DOHH2 (cell line): ENCODE measurements around the gene ALG6.

Experiments
- H3F3A ChIP-seq: fragments of 200-600 bp; sonication (generic), shearing (Covaris generic); 2 replicates; pipeline ENCODE4 v1.6.0; 2016; ENCODE audit warnings: antibody characterized with exemption, mild to moderate bottlenecking; ENCODE audit not compliant: control insufficient read depth, insufficient read depth
- H3K27ac ChIP-seq: fragments of 200-600 bp; sonication (generic); 2 replicates; pipeline ENCODE4 v1.5.1; 2014; ENCODE audit warnings: low read depth, mild to moderate bottlenecking, low read length, moderate library complexity
- H3K27me3 ChIP-seq: fragments of 200-600 bp; sonication (generic); 2 replicates; pipeline ENCODE4 v1.6.1; 2014; ENCODE audit warnings: mild to moderate bottlenecking, low read length, mixed read lengths; ENCODE audit not compliant: control insufficient read depth
- H3K36me3 ChIP-seq: fragments of 200-600 bp; sonication (generic); 2 replicates; pipeline ENCODE4 v1.6.1; 2014; ENCODE audit warnings: mild to moderate bottlenecking, low read length, moderate library complexity, mixed read lengths; ENCODE audit not compliant: control insufficient read depth
- H3K4me1 ChIP-seq: fragments of 200-600 bp; sonication (generic); 2 replicates; pipeline ENCODE4 v1.6.1; 2014; ENCODE audit warnings: mild to moderate bottlenecking, low read length, mixed read lengths; ENCODE audit not compliant: control insufficient read depth
- H3K4me2 ChIP-seq: fragments of 200-600 bp; sonication (generic); 2 replicates; pipeline ENCODE4 v1.6.0; 2014; ENCODE audit warnings: mild to moderate bottlenecking, low read length, moderate library complexity
- H3K4me3 ChIP-seq: fragments of 200-600 bp; sonication (generic); 2 replicates; pipeline ENCODE4 v1.5.1; 2014; ENCODE audit warnings: mild to moderate bottlenecking, low read length, mixed read lengths
- H3K79me2 ChIP-seq: fragments of 200-600 bp; sonication (generic); 2 replicates; pipeline ENCODE4 v1.6.1; 2014; ENCODE audit warnings: mild to moderate bottlenecking, low read length, mixed read lengths; ENCODE audit not compliant: control insufficient read depth
- H3K9me2 ChIP-seq: fragments of 200-600 bp; sonication (generic); replicated peaks from 2 replicates; pipeline ENCODE4 v1.6.1; 2014; ENCODE audit warnings: mild to moderate bottlenecking, low read length, mixed read lengths; ENCODE audit not compliant: control insufficient read depth
- H3K9me3 ChIP-seq: fragments of 200-600 bp; sonication (generic); 2 replicates; pipeline ENCODE4 v1.6.1; 2014; ENCODE audit warnings: antibody characterized with exemption, low read length, mixed read lengths; ENCODE audit not compliant: control insufficient read depth, insufficient read depth
- H4K20me1 ChIP-seq: fragments of 200-600 bp; sonication (generic); 2 replicates; pipeline ENCODE4 v1.6.0; 2014; ENCODE audit warnings: low read depth, mild to moderate bottlenecking, antibody characterized with exemption, low read length, moderate library complexity; ENCODE audit not compliant: control insufficient read depth, insufficient read depth
- CTCF ChIP-seq: fragments of 200-600 bp; sonication (generic); IDR thresholded peaks from one replicate; pipeline ENCODE4 v1.5.1; 2014; ENCODE audit warnings: antibody characterized with exemption, mild to moderate bottlenecking, low read depth, low read length; ENCODE audit not compliant: poor library complexity, severe bottlenecking
- EZH2phosphoT487 ChIP-seq: fragments of 200-600 bp; sonication (generic); IDR thresholded peaks from 2 replicates; pipeline ENCODE4 v1.6.1; 2017; ENCODE audit warnings: borderline replicate concordance, mild to moderate bottlenecking, antibody characterized with exemption, low read length, moderate library complexity, mixed read lengths

ALG6 gene

GRCh38 chr1:63428815-63429214 is 61.4 kb downstream of the ALG6 start:
- H4K20me1 ChIP-seq, result no peaks in the 10 kb centered on the region
- no peaks in the 10 kb centered on the region for H3K27me3 ChIP-seq
- H3K27ac ChIP-seq, result no peak overlapping the region
- no peak overlapping the region for H3K4me2 ChIP-seq
- peaks cover 20% of the 10 kb centered on the region for H3K36me3 ChIP-seq
- no peaks in the 10 kb centered on the region for H3K9me2 ChIP-seq
- H3K4me1 ChIP-seq, result no peaks in the 10 kb centered on the region
- TF ChIP-seq CTCF (no peak), EZH2phosphoT487 (no peak)
- peaks cover 4% of the 10 kb centered on the region; the same call in 1 of the 2 replicates for H3K9me3 ChIP-seq
- H3K4me3 ChIP-seq, result no peak overlapping the region
- H3K79me2 ChIP-seq, result no peaks in the 10 kb centered on the region
- 0 out of 2 replicates have a peak, but pooled peaks cover 2% of the 10 kb centered on the region for H3F3A ChIP-seq

GRCh38 chr1:63429281-63429680 is 61.9 kb downstream of the ALG6 start:
- no peak for TF ChIP-seq EZH2phosphoT487
- TF ChIP-seq CTCF, result no peak
- Histone ChIP-seq H3F3A (0 out of 2 replicates have a peak, but pooled peaks cover 2% of the 10 kb centered on the region), H3K4me2 (no peak overlapping the region), H3K27me3 (no peaks in the 10 kb centered on the region), H3K4me1 (no peaks in the 10 kb centered on the region), H4K20me1 (no peaks in the 10 kb centered on the region), H3K79me2 (no peaks in the 10 kb centered on the region), H3K36me3 (peaks cover 20% of the 10 kb centered on the region), H3K4me3 (no peak overlapping the region), H3K27ac (no peak overlapping the region), H3K9me2 (no peaks in the 10 kb centered on the region), H3K9me3 (peaks cover 4% of the 10 kb centered on the region; the same call in 1 of the 2 replicates)

GRCh38 chr1:63435161-63435560 is 67.7 kb downstream of the ALG6 start:
- Histone ChIP-seq H3K9me3 (no peaks in the 10 kb centered on the region), H3K4me3 (no peak overlapping the region), H3K36me3 (peaks cover 34% of the 10 kb centered on the region), H3K4me2 (no peak overlapping the region), H3K27ac (no peak overlapping the region), H3K79me2 (no peaks in the 10 kb centered on the region), H3F3A (peaks cover 10% of the 10 kb centered on the region), H3K27me3 (no peaks in the 10 kb centered on the region), H3K4me1 (peaks cover 39% of the 10 kb centered on the region), H3K9me2 (no peaks in the 10 kb centered on the region), H4K20me1 (no peaks in the 10 kb centered on the region)
- TF ChIP-seq EZH2phosphoT487 (no peak), CTCF (no peak)

GRCh38 chr1:63442141-63442475 is 74.7 kb downstream of the ALG6 start:
- peak overlapping the region; percentile 88 for H3K27ac ChIP-seq

More at GRCh38 chr1:63442141-63442475, 74.7 kb downstream of the ALG6 start:
- TF ChIP-seq EZH2phosphoT487, result no peak
- TF ChIP-seq CTCF, result no peak
- H4K20me1 ChIP-seq, result no peaks in the 10 kb centered on the region
- H3K27me3 ChIP-seq, result no peaks in the 10 kb centered on the region
- no peaks in the 10 kb centered on the region for H3K9me3 ChIP-seq
- no peaks in the 10 kb centered on the region for H3K79me2 ChIP-seq
- peak overlapping the region; percentile 59 for H3K4me3 ChIP-seq
- H3K9me2 ChIP-seq, result no peaks in the 10 kb centered on the region
- H3K4me1 ChIP-seq, result peaks cover 65% of the 10 kb centered on the region
- peak overlapping the region; percentile 69 for H3K4me2 ChIP-seq
- H3F3A ChIP-seq, result peaks cover 30% of the 10 kb centered on the region
- peaks cover 22% of the 10 kb centered on the region for H3K36me3 ChIP-seq
